ENCODE measurements around the gene MFGE8. TPM values are rescaled to one million over a fixed set of nuclear protein-coding genes. Genes with fewer than 3 reads are reported as not detected.

The MFGE8 gene
- total and polyA plus RNA-seq, 7 donors = 15.3 to 186 (median 127) TPM

DNA sequence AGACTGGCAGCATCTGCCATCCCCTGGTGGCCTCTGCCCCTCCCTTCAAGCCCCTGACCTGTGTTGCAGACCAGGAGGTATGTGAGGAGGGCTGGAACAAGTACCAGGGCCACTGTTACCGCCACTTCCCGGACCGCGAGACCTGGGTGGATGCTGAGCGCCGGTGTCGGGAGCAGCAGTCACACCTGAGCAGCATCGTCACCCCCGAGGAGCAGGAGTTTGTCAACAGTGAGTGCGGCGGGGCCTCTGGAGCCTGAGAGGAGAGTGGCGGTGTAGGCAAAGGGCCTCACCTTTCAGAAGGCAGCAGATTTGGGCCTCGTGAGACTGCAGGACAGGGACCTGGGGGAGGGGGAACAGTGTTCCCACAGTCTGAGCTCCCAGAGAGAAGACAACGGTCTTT is 41.9 kb downstream of the MFGE8 start:
- H3K4me1 ChIP-seq = no peaks in the 10 kb centered on the region
- H3K27me3 ChIP-seq = no peaks in the 10 kb centered on the region
- H3K4me3 ChIP-seq = no peak overlapping the region
- TF ChIP-seq POLR2A (IDR thresholded peaks at IDR 0.05) (no peak), POLR2AphosphoS5 (IDR thresholded peaks at IDR 0.05) (no peak)
- TF ChIP-seq, protein P1, sequence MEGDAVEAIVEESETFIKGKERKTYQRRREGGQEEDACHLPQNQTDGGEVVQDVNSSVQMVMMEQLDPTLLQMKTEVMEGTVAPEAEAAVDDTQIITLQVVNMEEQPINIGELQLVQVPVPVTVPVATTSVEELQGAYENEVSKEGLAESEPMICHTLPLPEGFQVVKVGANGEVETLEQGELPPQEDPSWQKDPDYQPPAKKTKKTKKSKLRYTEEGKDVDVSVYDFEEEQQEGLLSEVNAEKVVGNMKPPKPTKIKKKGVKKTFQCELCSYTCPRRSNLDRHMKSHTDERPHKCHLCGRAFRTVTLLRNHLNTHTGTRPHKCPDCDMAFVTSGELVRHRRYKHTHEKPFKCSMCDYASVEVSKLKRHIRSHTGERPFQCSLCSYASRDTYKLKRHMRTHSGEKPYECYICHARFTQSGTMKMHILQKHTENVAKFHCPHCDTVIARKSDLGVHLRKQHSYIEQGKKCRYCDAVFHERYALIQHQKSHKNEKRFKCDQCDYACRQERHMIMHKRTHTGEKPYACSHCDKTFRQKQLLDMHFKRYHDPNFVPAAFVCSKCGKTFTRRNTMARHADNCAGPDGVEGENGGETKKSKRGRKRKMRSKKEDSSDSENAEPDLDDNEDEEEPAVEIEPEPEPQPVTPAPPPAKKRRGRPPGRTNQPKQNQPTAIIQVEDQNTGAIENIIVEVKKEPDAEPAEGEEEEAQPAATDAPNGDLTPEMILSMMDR (IDR thresholded peaks at IDR 0.05) = no peak
- intact Hi-C loops (cut with DNase I) = no loop called here
- WGBS, 2 donors = 56 to 79% methylated on average over 14 of the region's 14 CpGs
- no peak overlapping the region for H3K27ac ChIP-seq
- H3K36me3 ChIP-seq = no peaks in the 10 kb centered on the region
- H3K9me3 ChIP-seq = no peaks in the 10 kb centered on the region
- no peak for DNase-seq

DNA sequence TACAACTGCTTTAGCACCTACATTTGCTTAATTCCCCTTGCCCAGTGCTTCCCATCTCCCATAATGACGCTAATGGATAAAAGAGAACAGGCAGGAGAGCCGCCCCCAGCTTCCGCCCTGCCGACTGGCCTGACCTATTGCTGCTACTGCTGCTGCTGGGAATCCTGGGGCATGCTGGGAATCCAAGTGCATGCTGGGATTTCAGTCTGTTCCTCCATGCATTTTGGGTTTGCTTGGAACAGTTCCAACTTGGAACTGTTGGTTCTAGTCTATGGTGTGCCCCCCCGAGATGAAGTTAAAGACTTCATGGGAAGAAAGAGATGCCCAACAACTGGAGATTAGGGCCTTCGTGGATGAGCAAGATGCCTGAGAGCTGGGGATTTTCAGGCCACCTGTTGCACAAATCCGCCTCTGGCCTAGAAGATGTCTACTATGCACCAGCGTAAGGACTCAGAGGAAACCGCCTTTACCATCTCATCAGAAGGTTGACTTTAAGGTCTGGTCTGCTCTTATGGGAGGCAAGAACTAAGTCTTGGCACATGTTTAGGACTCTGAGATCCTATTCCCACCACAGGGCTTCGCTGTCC is 46.8 kb downstream of the MFGE8 start:
- Histone ChIP-seq H3K4me1 (no peaks in the 10 kb centered on the region), H3K27ac (no peak overlapping the region), H3K9me3 (no peaks in the 10 kb centered on the region), H3K4me3 (no peak overlapping the region), H3K27me3 (no peaks in the 10 kb centered on the region), H3K36me3 (no peaks in the 10 kb centered on the region)
- intact Hi-C loops (cut with DNase I) = no loop called here
- TF ChIP-seq, protein P1 (IDR thresholded peaks at IDR 0.05) = no peak
- TF ChIP-seq POLR2A (IDR thresholded peaks at IDR 0.05) = no peak
- TF ChIP-seq EP300 (IDR thresholded peaks at IDR 0.05) = no peak
- TF ChIP-seq POLR2AphosphoS5 (IDR thresholded peaks at IDR 0.05) = no peak
- 92% methylated on average over 10 of the region's 10 CpGs for WGBS, 2 donors
- DNase-seq = no peak

DNA sequence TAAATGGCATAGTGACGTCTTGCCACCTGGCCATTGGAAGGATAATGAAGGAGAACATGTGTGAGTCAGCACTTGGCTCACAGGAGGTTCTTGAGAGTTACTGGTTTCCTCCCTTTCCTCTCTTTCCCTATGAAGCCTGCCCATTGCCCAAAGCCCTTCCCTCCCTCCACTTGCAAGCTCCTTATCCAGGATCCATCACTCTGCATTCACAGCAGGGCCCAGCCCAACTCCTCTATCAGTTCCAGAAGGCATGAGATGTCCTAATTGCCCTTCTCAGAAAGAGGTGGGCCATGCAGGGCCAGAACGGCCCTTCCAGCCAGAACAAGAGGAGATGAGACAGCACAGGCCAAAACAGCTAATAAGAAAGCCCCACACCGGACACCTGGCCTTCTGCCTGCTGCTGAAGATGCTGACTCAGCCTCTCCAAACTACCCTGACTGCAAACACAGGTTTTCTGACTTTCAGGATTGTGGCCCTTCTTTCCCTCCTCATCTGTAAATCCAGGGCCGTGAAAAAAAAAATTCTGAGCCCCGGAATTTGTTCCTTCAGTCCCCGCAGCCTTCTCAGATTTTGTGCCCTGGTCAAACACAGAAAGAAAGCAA is 47.6 kb downstream of the MFGE8 start:
- intact Hi-C loops (cut with DNase I) = no loop called here
- 61 to 74% methylated on average over 6 of the region's 6 CpGs for WGBS, 2 donors

DNA sequence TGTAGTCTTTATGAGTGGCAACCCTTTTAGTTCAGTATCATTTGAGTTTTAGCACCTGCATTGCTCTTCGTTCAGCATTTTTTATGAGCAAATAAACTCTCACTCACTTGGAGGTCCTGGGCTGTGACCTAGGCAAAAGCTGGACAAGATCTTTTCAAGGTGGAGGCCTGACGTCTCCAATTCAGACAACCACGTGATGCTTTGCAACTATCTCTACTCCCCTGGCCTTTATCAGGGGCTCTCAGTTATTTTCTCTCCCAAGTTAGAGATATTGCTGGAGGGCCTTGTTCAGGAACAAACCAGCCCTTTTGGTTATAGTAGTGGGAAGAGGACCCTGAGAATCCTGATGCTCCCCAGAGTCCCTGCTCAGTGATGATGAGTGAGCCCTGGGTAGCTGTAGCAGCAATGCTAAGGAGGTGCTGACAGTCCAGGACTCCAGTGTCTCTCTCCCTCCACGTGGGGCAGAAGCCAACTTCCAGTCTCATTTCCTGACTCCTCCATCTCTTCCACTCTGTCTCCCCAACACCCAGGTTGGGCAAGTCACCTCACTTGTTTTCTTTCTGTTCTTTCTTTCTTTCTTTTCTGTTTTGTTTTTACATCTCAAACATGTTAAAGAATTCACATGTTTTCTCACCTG is 48.2 kb downstream of the MFGE8 start:
- H3K27me3 ChIP-seq = no peaks in the 10 kb centered on the region
- 43 to 58% methylated on average over 4 of the region's 4 CpGs for WGBS, 2 donors
- intact Hi-C loops (cut with DNase I) = no loop called here
- H3K4me3 ChIP-seq = no peak overlapping the region
- H3K4me1 ChIP-seq = no peaks in the 10 kb centered on the region
- H3K9me3 ChIP-seq = no peaks in the 10 kb centered on the region
- no peaks in the 10 kb centered on the region for H3K36me3 ChIP-seq
- DNase-seq = no peak
- H3K27ac ChIP-seq = no peak overlapping the region
- no peak for TF ChIP-seq POLR2AphosphoS5 (IDR thresholded peaks at IDR 0.05)
- no peak for TF ChIP-seq POLR2A (IDR thresholded peaks at IDR 0.05)
- TF ChIP-seq, protein P1 (IDR thresholded peaks at IDR 0.05) = no peak
- no peak for TF ChIP-seq EP300 (IDR thresholded peaks at IDR 0.05)

More for the DNA sequence above, 47.6 kb downstream of the MFGE8 start:
- H3K27me3 ChIP-seq = no peaks in the 10 kb centered on the region
- no peak overlapping the region for H3K27ac ChIP-seq
- no peak for DNase-seq
- H3K4me3 ChIP-seq = no peak overlapping the region
- H3K9me3 ChIP-seq = no peaks in the 10 kb centered on the region
- no peaks in the 10 kb centered on the region for H3K4me1 ChIP-seq
- no peaks in the 10 kb centered on the region for H3K36me3 ChIP-seq
- no peak for TF ChIP-seq EP300 (IDR thresholded peaks at IDR 0.05)
- TF ChIP-seq, protein P1 (IDR thresholded peaks at IDR 0.05) = no peak
- TF ChIP-seq POLR2A (IDR thresholded peaks at IDR 0.05) = no peak
- no peak for TF ChIP-seq POLR2AphosphoS5 (IDR thresholded peaks at IDR 0.05)

All from sigmoid colon (tissue), 7 donors.